ENCODE measurements around the gene RETN.

DNA sequence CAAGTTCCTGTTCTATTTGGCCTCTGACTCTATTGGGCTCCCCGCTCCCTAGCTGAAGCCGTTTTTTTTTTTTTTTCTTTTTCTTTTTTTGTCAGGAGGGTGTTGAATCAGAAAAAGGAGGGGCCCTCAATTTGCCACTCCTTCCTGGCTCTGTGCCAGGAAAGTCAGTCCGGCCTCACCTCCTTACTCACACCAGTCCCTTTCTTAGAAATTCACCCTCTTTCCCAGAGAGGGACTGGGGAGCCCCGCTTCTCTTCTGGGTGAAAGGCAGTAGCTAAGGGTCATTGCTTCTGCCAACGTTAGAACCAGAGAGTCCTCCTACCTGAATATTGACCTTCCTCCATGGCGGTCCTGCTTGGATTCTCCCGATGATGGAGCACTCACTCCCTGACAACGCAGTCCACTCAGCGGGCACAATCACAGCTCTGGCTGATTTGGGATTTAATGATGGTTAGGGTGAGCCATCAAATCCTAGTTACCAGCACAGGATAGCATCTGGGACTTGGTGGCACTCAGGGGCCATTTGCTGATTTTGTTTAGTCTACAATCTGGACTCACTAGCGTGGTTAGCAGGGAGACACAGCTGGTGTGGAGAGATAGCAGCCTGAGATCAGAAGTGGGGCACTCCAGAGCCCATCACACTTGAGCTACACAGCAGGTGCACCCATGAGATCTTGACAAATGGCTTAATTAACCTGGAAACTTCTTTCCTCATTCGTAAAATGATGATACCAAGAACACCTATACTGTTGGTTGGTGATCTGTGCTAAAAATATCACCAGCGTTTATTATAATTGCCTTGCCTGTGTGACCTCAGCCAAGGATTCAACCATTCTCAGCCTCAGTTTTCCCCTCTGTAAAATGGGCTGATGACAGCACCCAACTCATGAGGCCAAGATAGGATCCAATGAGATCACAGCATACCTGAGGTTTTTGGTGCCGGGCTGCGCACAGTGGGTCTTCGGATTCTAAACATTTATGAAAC lies 30.9 kb downstream of the RETN start:
- no peak for TF ChIP-seq POLR2A (IDR thresholded peaks at IDR 0.05; ENCODE audit: extremely low read depth, insufficient read length)
- no peak for TF ChIP-seq MYC (IDR thresholded peaks at IDR 0.05; ENCODE audit: low read depth, low read length)
